Activated CD4-positive, alpha-beta T cell treated with anti-CD3 and anti-CD28 coated beads, Interleukin-2, Interleukin-6, amounts not matched to agents 100 ng/mL and 50 ng/mL, durations not matched to agents 16 hours and 8 hours (primary cell): Measurements from ENCODE around the gene B4GALNT2.
A peak's percentile ranks its signal among the peaks of the same experiment; 100 is the strongest.
"Not testable (repeated sequence)": the region's sequence is repeated elsewhere in the genome, so short reads cannot be mapped to it uniquely, and the experiment has no call there.

Experiments
- DNase-seq: peaks from one replicate; pipeline ENCODE4 v3.0.0-alpha.2; 2020

The B4GALNT2 gene

DNA sequence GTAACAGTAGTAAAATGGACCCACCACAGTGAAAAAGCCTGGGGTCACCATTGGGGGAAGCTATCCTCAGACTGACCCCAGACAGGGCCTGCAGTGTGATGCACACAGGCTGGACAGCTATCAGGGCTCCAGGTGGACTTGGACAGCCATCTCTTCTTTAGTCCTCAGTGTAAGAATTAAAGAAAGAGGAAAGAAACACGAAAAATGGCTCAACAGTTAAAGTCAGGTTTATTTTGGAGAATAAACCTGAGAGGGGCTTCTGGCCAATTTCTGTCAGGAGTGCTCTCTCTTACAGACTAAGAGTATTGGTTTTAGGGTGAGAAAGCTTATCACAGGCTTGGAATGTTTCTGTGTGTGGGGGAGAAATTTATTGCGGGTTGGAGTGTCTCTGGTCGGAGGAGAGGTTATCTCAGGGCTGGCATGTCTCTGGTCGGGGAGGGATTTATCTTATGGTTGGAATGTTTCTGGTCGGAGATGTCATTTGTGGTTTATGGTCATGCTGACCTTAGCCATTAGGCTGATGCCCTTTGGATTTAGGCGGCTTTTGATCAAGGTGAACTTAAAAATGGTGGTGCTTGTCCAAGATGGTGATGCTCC is 10.8 kb upstream of the B4GALNT2 start:
- DNase-seq, result no peak

- DNase-seq, result no peak
Measured at GRCh38 chr17:49122566-49122965, 10.0 kb upstream of the B4GALNT2 start.

DNA sequence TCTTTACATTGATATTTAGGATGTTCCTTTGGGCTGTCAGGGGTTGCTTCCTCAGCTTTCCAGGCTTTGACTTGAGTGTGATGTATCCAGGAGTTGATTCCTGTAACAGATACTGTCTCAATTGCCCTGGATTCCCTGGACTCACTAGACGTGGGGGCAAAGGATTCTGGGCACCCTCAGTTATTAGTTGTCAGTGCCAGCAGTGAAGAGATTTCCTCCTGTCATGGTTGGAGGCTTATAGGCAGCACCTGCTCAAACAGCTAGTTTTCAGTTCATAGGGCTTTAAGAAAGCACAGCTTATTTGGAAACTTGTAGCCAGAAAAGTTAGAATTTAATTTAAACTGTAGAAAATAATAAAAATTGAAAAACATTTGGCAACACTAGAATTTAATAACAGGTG is 9.5 kb upstream of the B4GALNT2 start:
- DNase-seq, result no peak

GRCh38 chr17:49125449-49125848 is 7.1 kb upstream of the B4GALNT2 start:
- no peak for DNase-seq

DNA sequence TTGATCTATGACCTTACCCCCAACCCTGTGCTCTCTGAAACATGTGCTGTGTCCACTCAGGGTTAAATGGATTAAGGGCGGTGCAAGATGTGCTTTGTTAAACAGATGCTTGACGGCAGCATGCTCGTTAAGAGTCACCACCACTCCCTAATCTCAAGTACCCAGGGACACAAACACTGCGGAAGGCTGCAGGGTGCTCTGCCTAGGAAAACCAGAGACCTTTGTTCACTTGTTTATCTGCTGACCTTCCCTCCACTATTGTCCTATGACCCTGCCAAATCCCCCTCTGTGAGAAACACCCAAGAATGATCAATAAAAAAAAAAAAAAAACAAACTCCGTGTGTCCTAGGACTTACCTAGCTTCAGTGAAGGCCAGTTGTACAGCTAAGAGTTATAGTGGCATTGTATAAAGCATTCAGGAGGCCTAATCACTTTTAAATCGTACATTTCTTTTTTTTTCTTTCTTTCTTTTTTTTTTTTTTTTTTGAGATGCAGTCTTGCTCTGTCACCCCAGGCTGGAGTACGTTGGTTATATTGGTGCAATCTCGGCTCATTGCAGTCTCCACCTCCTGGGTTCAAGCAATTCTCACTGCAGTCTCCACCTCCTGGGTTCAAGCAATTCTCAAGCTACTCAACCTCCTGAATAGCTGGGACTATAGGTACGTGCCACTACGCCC is 6.2 kb upstream of the B4GALNT2 start:
- DNase-seq, result not testable (repeated sequence)

- not testable (repeated sequence) for DNase-seq
Measured at GRCh38 chr17:49129359-49129950, 3.1 kb upstream of the B4GALNT2 start.

- DNase-seq, result no peak
Measured at GRCh38 chr17:49130891-49131290, 1.7 kb upstream of the B4GALNT2 start.

GRCh38 chr17:49132317-49132698 is 261 bp upstream of the B4GALNT2 start:
- no peak for DNase-seq

- no peak for DNase-seq
Measured at GRCh38 chr17:49136335-49136734, 3.8 kb downstream of the B4GALNT2 start.

DNA sequence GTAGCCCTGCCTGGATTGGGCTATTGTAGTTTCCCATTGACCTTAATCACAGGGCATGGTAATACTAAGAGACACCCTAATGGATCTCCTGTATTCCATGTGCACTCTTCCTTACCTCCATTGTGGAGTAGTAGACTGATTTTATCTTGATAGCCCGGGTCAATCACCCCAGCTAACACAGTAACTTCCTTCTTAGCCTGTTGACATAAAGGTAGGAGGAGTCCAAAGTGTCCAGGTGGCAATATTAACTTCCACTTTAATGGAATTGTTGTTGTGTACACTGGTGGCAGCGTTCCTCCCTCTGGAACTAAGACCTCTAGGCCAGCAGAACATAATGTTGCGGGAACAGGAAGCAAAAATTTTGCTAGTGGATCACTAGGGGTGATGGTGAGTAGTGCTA is 13.1 kb downstream of the B4GALNT2 start:
- not testable (repeated sequence) for DNase-seq

DNA sequence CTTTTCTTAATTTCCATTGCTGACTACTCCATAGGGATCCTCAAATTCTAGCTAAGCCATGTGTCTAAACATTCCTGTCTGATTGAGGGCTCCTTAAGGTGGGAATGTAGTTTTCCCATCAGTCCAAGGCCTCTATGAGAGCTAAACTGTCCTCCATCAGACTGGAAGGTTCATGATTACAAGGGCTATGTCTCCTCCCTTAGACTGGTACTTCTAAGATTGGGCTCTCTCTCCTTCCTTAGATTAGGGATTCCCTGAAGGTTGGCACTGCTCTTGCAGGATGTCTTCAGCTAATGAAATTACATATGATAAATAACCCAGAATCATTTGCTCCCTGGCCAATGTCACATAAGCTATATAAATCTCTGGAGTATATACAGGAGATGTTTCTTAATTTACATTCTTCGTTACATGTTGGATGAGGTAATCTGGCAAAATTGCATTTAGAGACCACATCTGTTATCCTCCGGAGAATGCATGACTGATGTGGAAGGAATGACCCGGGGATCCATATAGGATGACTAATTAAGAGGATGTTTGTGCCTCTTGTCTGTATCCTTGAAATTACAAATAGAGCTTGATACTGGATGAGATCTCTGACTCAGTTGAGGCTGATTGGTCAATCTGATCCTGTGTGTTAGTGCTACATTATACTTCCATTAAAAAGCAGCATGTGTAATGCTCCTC is 14.2 kb downstream of the B4GALNT2 start:
- DNase-seq, result no peak

DNA sequence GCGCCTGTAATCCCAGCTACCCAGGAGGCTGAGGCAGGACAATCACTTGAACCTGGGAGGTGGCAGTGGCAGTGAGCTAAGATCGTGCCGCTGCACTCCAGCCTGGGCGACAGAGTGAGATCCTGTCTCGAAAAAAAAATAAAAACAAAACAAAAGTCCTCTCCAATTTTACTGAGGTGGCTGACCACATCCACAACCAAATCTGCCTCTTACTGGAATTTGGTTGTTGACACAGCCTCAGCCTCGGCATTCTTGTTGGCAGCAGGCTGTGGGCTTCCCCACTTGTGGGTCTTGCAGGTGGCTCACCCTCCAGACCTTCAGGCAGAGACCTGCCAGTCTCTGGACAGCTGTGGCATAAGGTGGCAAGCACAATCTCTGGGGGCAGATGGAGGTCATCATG is 15.6 kb downstream of the B4GALNT2 start:
- DNase-seq, result no peak

GRCh38 chr17:49151996-49152395 is 19.4 kb downstream of the B4GALNT2 start:
- no peak for DNase-seq

DNA sequence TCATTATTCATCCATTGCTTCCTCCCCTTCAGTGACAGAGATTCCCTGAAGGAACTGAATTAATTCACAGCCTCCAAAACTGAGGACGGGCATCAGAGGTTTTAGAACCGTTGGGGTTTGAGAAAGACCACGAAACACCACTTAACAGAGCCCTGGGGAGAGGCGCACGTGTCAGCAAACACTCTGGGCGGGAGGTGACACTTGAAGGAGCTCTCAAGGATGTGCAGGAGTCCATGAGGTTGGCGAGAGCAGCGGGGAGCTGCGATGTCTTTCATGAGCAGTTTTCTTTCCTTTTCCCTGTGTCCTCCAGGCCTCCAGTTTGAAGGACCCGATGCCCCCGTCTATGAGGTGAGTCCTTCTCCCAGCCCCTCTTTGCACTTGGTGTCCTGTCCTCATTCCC is 23.7 kb downstream of the B4GALNT2 start:
- DNase-seq, result no peak

- DNase-seq, result no peak
Measured at GRCh38 chr17:49157784-49158183, 25.2 kb downstream of the B4GALNT2 start.

- no peak for DNase-seq
Measured at GRCh38 chr17:49162866-49163265, 30.3 kb downstream of the B4GALNT2 start.

DNA sequence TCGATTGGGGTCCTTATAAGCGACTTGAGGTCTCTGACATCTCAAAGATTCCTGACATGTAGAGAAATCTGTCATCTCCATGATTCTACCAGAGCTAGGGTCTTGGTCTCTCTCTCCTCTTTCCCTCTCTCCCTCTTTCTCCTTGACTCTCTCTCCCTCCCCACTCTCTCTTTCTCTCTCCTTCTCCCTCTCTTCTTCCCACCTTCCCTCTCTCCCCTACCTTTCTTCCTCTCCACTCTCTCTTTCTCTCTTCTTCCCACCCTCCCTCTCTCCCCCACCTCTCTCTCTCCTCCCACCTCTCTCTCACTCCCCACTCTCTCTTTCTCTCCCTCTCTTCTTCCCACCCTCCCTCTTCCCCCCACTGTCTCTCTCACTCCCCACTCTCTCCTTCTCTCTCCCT is 32.6 kb downstream of the B4GALNT2 start:
- no peak for DNase-seq

DNA sequence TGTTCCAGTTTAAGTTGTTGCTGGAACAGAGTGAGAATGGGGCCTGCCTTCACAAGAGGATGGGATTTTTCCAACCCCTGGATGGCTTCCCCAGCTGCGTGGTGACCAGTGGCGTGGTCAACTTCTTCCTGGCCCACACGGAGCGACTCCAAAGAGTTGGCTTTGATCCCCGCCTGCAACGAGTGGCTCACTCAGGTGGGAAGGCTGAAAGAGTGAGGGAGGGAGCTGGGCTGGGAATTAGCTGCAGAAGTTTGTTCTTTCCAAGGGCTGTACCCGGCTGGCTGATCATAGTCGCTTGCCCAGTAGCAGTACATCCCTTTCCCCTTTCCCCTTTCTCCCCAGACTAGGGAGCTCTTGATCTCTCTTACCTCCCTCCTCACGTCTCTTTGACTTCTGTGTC is 36.1 kb downstream of the B4GALNT2 start:
- no peak for DNase-seq

GRCh38 chr17:49170216-49170615 is 37.6 kb downstream of the B4GALNT2 start:
- no peak for DNase-seq

- not testable (repeated sequence) for DNase-seq
Measured at GRCh38 chr17:49170711-49171110, 38.1 kb downstream of the B4GALNT2 start.

DNA sequence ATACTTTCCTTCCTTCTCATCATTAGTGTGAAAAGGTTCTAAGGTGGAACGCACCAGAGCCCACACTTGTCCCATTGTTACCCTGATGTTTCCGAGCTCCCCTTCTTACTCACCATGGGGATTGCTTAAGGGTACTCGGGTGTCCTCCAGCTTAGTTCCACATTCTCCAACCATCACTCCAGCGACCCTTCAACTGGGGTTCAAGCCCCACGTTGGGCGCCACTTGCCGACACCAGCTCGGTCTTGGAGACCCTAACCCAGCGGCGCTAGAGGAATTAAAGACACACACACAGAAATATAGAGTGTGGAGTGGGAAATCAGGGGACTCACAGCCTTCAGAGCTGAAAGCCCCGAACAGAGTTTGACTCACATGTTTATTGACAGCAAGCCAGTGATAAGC is 43.4 kb downstream of the B4GALNT2 start:
- not testable (repeated sequence) for DNase-seq

DNA sequence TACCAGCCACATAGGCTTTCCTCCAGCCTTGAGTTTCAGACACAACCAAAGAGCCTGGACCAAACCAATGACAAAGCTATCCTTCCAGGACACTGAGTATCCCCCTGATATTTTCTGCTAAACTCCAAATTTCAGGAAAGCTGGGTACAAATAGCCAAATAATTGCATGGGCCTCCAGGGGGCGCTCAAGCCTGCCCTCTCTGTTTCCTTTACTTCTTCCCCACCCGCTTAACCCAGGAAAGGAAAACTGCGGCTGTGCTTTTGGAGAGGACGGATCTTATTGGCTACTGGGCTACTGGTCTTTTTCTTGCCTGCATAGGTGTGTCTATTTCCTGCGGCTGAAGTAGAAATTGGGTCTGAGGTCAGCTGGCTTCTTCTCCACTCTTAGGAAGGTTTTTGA is 47.7 kb downstream of the B4GALNT2 start:
- peak; percentile 63 for DNase-seq

- DNase-seq, result no peak
Measured at GRCh38 chr17:49180998-49181635, 48.5 kb downstream of the B4GALNT2 start.
